Activated T-cell treated with anti-CD3 and anti-CD28 coated beads, Interleukin-2, amount 50 U/mL, for 72 hours (primary cell): ENCODE data around the gene RAP1A. TPM values are rescaled to one million over a fixed set of nuclear protein-coding genes. Genes with fewer than 3 reads are reported as not detected.

Source experiments
- ATAC-seq, 2 donors: fragments of 150-1000 bp; cut with Tn5 transposase; replicated peaks in 1 of 2; 2 replicates each; pipeline ENCODE4 v1.10.0; 2021; ENCODE audit warnings: moderate library complexity in 2 of 2, mild to moderate bottlenecking in 1 of 2
- DNase-seq, 2 donors: peaks; one replicate each; pipeline ENCODE4 v3.0.0; 2021 to 2022; ENCODE audit warnings: mixed read lengths in 1 of 2
- H3K27ac Mint-ChIP-seq: one replicate; pipeline ENCODE4 v1.8.0; 2022; ENCODE audit warnings: mild to moderate bottlenecking, moderate library complexity, mixed read lengths
- H3K27me3 Mint-ChIP-seq: one replicate; pipeline ENCODE4 v1.8.0; 2022; ENCODE audit warnings: low read depth, mixed read lengths
- H3K36me3 Mint-ChIP-seq, 2 donors: one replicate each; pipeline ENCODE4 v1.8.0; 2022; ENCODE audit warnings: mixed read lengths in 2 of 2, mild to moderate bottlenecking in 1 of 2; ENCODE audit not compliant: insufficient read depth in 2 of 2
- H3K4me1 Mint-ChIP-seq: one replicate; pipeline ENCODE4 v1.8.0; 2022; ENCODE audit warnings: low read depth, mixed read lengths
- H3K4me3 Mint-ChIP-seq, 2 donors: one replicate each; pipeline ENCODE4 v1.8.0; 2022; ENCODE audit warnings: mild to moderate bottlenecking in 2 of 2, mixed read lengths in 2 of 2, moderate library complexity in 2 of 2
- H3K9me3 Mint-ChIP-seq, 2 donors: one replicate each; pipeline ENCODE4 v1.8.0; 2022; ENCODE audit warnings: mixed read lengths in 2 of 2
- total RNA-seq, 2 donors: library from RNA; stranded (reverse); gene quantifications; one replicate each; pipeline ENCODE4 v1.2.3, GENCODE V29; 2022

The RAP1A gene
- total RNA-seq, 2 donors from 2014 or later = 216 TPM

DNA sequence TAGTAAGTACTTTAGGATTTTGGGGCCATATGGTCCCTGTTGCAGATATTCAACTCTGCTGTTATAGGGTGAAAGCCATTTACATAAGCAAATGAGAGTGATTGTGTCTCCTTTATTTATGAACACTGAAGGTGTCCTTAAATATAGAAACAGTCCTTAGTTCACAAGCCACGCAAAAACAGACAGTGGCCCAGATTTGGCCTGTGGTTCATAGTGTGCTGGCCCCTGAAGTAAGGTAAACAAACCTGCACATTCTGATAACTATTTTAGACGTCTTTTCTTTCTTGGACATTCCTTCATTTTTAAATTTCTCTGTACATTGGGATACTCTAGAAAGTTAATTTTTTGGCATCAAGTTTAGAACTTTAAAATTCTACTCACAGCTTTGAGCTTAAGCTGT, 23.5 kb downstream of the RAP1A start:
- Mint-ChIP-seq H3K27ac (peak overlapping the region; percentile 42), H3K36me3 (peaks cover 4 to 20% of the 10 kb centered on the region in 2 donors), H3K4me1 (peaks cover 58% of the 10 kb centered on the region), H3K9me3 (no peaks in the 10 kb centered on the region), H3K4me3 (no peak overlapping the region), H3K27me3 (no peaks in the 10 kb centered on the region)
- ATAC-seq (no peak), DNase-seq (no peak)

DNA sequence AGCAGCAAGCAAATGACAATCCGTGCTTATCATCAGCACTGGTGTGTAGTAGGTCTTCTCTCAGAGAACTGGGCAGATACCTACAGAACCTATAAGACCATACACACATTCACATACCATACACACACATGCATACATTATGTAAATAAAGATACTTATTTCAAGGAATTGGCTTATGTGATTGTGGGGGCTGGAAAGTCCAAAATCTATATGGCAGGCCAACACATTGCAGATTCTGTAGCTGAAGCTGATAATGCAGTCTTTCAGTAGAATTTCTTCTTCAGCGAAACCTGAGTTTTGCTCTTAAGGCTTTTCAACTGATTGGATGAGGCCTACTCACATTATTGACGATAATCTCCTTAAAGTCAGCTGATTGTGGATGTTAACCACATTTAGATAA, 24.1 kb downstream of the RAP1A start:
- DNase-seq (no peak), ATAC-seq (no peak)
- no peaks in the 10 kb centered on the region for H3K27me3 Mint-ChIP-seq
- H3K9me3 Mint-ChIP-seq = no peaks in the 10 kb centered on the region
- no peak overlapping the region for H3K4me3 Mint-ChIP-seq
- no peak overlapping the region for H3K27ac Mint-ChIP-seq
- peaks cover 4 to 24% of the 10 kb centered on the region in 2 donors for H3K36me3 Mint-ChIP-seq
- peaks cover 58% of the 10 kb centered on the region for H3K4me1 Mint-ChIP-seq

DNA sequence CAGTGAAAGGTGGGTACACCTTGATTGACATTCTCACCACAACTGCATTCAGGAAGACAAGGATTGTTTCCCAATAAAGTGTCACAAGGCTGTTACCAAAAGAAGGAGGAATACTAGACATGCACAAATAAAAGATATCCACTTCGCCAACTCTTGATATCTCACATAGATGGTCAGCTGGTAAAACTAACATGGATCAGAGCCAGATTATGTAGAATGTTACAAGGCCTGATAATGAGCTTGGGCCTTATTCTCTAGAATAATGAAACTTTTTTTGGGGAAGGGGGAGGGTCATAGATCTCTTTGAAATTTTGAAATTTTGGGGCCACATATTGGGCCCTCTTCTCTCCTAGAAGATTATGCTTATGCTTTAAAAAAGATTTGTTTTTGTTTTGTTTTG, 24.9 kb downstream of the RAP1A start:
- H3K36me3 Mint-ChIP-seq = peaks cover 4 to 29% of the 10 kb centered on the region in 2 donors
- peak overlapping the region; percentile 79 for H3K27ac Mint-ChIP-seq
- H3K4me3 Mint-ChIP-seq = no peak overlapping the region
- no peaks in the 10 kb centered on the region for H3K9me3 Mint-ChIP-seq
- DNase-seq (no peak), ATAC-seq (no peak)
- no peaks in the 10 kb centered on the region for H3K27me3 Mint-ChIP-seq
- H3K4me1 Mint-ChIP-seq = peaks cover 66% of the 10 kb centered on the region

DNA sequence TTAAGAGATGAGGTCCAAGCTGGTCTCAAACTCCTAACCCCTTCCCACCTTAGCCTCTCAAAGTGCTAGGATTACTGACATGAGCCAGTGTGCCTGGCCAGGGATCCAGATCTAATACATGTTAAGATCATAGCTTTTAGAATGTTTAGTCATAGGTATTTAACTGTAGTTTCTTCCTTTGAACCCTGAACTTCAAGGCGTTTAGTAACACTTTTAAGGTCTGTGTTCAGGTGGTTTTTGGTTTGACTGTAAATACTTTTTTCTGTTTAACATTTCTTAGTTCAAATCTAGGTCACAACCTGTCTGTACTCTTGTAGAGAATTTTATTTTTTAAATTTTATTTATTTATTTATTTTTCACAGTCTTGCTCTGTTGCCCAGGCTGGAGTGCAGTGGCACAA, 28.1 kb downstream of the RAP1A start:
- Mint-ChIP-seq H3K27ac (peak overlapping the region; percentile 62), H3K36me3 (peaks cover 4 to 35% of the 10 kb centered on the region in 2 donors), H3K27me3 (no peaks in the 10 kb centered on the region), H3K4me1 (peaks cover 82% of the 10 kb centered on the region), H3K9me3 (no peaks in the 10 kb centered on the region), H3K4me3 (peak overlapping the region; percentile 18 to 53)
- ATAC-seq = peak; percentile 67 to 72
- no peak for DNase-seq

DNA sequence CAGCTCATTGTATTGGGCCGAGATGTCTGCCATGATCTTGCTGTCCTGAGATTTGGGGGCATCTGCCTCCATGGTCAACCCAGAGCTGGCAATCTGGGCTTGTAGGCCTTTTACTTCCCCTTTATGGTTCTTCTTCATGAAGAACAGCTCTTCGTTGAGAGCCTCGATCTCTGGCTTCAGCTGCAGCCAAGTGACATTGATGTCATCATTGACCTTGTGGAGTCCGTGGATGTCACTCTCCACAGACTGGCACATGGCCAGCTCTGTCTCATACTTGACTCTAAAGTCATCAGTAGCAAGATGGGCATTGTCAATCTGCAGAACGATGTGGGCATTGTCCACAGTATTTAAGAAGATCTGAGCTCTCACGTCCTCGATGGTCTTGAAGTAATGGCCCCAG, 29.2 kb downstream of the RAP1A start:
- no peak for DNase-seq
- Mint-ChIP-seq H3K4me1 (peaks cover 84% of the 10 kb centered on the region), H3K9me3 (no peaks in the 10 kb centered on the region), H3K36me3 (peaks cover 4 to 34% of the 10 kb centered on the region in 2 donors), H3K27ac (no peak overlapping the region), H3K27me3 (no peaks in the 10 kb centered on the region), H3K4me3 (peak overlapping the region in 1 of 2 donors; percentile 48)
- ATAC-seq = no peak

DNA sequence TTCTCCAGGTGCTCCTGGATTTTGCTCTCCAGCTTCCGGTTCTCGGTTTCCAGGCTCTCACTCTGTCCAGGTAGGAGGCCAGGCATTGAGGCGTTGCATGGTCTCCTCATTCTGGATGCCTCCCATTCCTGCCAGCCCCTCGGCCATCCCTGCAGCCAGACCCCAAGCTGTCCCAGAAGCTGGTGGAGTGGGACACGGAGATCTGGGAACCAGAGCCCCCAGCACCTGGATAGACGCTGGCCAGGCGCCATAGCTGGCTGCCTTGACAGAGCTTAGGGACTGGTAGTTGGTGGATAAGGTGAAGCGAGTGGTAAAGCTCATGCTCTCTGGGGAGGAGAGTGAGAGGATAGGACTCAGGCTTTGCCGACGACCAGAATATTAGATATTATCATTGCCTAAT, 29.6 kb downstream of the RAP1A start:
- Mint-ChIP-seq H3K27me3 (no peaks in the 10 kb centered on the region), H3K4me3 (no peak overlapping the region), H3K27ac (no peak overlapping the region), H3K9me3 (no peaks in the 10 kb centered on the region), H3K4me1 (peaks cover 84% of the 10 kb centered on the region), H3K36me3 (peaks cover 4 to 34% of the 10 kb centered on the region in 2 donors)
- no peak for DNase-seq
- ATAC-seq = no peak

DNA sequence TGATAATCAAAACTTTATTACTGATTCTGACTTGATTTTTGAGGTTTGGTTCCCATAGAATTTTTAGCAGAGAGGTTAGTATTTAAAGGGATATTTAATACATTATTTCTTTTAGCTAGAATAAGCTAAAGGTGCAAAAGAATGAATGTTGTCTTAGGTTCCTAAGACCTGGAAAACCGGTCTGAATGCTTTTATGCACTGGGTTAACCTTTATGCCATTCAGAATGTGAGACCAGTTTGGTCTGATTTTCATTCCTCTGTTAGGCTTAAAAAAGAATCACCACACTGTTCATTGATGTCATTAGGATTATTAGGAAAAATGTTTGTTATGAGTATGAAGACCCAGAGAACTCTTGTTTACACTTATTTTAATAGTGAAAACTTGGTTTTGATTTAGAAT, 30.1 kb downstream of the RAP1A start:
- H3K4me1 Mint-ChIP-seq = peaks cover 84% of the 10 kb centered on the region
- DNase-seq = no peak
- no peak overlapping the region for H3K4me3 Mint-ChIP-seq
- H3K36me3 Mint-ChIP-seq = peaks cover 4 to 34% of the 10 kb centered on the region in 2 donors
- no peaks in the 10 kb centered on the region for H3K27me3 Mint-ChIP-seq
- H3K9me3 Mint-ChIP-seq = no peaks in the 10 kb centered on the region
- ATAC-seq = no peak
- no peak overlapping the region for H3K27ac Mint-ChIP-seq

DNA sequence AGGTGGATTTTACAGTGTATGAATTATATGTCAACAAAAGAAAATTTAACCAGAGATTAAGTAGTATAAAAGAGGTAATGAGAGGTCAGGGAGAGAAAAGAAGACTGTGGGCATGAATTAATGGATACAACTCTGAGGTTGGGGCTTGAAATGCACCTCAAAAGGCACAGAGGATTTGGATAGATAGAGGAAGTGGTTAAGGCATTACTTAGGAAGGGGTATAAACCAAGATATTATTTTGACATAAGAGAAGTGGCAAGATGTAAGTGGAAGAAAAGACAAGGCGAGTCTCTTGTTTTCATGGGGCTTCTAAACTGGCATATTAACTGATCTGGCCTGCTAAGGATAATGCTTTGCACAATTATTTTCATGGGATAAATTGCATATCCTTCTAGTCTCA, 34.1 kb downstream of the RAP1A start:
- no peak for DNase-seq
- H3K4me3 Mint-ChIP-seq = peak overlapping the region; percentile 2 to 5
- peaks cover 69% of the 10 kb centered on the region for H3K4me1 Mint-ChIP-seq
- peak overlapping the region; percentile 7 for H3K27ac Mint-ChIP-seq
- ATAC-seq = no peak
- no peaks in the 10 kb centered on the region for H3K9me3 Mint-ChIP-seq
- no peaks in the 10 kb centered on the region for H3K27me3 Mint-ChIP-seq
- H3K36me3 Mint-ChIP-seq = peaks cover 0 to 25% of the 10 kb centered on the region in 2 donors

DNA sequence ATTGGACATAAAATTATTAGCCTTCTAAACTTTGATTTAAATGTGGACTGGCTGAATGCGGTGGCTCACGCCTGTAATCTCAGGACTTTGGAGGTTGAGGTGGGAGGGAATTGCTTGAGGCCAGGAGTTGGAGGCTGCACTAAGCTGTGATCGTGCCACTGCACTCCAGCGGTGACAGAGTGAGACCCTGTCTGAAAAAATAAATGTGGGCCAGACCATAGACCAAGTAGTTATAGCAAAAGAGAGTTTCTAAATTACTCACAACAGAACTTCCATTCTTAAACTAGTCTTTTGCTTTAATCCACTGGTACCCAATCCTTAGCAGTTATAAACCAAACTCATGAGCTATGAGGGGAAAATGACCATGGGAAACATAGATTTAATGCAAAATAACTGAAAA, 35.2 kb downstream of the RAP1A start:
- Mint-ChIP-seq H3K27ac (peak overlapping the region; percentile 92), H3K27me3 (no peaks in the 10 kb centered on the region), H3K4me3 (peak overlapping the region; percentile 27 to 71), H3K36me3 (peaks cover 0 to 20% of the 10 kb centered on the region in 2 donors), H3K9me3 (no peaks in the 10 kb centered on the region), H3K4me1 (peaks cover 59% of the 10 kb centered on the region)
- DNase-seq = peak in 1 of 2 donors; percentile 14
- ATAC-seq = peak; percentile 77 to 84

DNA sequence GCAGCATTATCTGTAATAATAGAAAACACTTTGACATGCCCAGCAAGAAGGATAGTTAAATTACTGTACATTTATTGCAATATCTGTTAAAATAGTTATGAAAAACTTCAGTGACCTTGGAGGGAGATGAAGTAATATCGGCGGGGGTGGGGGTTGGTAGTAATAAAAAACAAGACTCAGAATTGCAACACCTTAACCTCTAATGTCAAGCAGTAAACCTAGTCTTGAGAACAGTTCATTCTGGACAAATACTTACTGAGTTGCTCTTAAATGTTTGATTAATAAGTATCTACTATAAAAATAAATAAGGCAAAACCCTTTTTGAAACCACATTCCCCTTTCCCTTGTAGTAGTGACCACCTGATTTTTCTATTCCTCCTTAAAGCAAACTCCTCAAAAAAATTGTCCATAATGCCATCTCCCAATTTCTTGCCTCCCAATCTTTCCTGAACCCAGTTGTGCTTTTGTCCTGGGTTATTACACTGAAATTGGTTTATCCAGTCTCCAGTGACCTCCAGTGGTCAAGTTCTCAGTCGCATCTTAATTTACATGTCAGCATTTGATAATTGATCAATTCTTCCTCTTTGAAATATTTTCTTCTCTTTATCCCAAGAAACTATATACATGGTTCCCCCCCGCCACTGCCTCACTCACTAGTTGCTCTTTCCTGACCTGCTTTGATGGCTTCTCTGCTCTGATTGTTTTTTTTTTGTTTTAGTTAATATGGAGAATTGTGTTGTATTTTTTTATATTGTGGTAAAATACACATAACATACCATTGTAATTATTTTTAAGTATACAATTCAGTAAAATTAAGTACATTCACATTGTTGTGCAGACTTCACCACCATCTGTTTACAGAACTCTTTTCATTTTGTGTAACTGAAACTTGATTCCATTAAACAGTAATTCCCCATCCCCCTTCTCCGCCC, 36.8 kb downstream of the RAP1A start:
- DNase-seq (peak in 1 of 2 donors; percentile 12), ATAC-seq (no peak)
- peaks cover 0 to 11% of the 10 kb centered on the region in 2 donors for H3K36me3 Mint-ChIP-seq
- H3K9me3 Mint-ChIP-seq = no peaks in the 10 kb centered on the region
- H3K4me1 Mint-ChIP-seq = peaks cover 49% of the 10 kb centered on the region
- H3K27me3 Mint-ChIP-seq = no peaks in the 10 kb centered on the region
- peak overlapping the region; percentile 63 for H3K27ac Mint-ChIP-seq
- peak overlapping the region in 1 of 2 donors; percentile 7 for H3K4me3 Mint-ChIP-seq

DNA sequence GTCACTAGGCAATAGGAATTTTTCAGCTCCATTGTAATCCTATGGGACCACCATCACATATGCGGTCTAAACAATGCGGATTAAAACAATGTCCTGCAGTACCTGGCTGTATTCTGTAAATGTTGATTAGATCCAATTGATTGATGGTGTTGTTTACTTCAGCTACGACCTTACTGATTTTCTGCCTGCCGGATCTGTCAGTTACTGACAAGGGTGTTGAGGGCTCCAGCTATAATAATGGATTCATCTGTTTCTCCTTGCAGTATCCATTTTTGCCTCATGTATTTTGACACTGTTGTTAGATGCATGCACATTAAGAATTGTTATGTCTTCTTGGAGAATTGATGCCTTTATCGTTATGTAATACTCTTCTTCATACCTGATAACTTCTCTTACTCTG, 39.0 kb downstream of the RAP1A start:
- ATAC-seq (no peak), DNase-seq (no peak)
- Mint-ChIP-seq H3K27ac (peak overlapping the region; percentile 40), H3K36me3 (peaks cover 0 to 7% of the 10 kb centered on the region in 2 donors), H3K4me3 (peak overlapping the region in 1 of 2 donors; percentile 10), H3K9me3 (no peaks in the 10 kb centered on the region), H3K27me3 (no peaks in the 10 kb centered on the region), H3K4me1 (peaks cover 55% of the 10 kb centered on the region)

DNA sequence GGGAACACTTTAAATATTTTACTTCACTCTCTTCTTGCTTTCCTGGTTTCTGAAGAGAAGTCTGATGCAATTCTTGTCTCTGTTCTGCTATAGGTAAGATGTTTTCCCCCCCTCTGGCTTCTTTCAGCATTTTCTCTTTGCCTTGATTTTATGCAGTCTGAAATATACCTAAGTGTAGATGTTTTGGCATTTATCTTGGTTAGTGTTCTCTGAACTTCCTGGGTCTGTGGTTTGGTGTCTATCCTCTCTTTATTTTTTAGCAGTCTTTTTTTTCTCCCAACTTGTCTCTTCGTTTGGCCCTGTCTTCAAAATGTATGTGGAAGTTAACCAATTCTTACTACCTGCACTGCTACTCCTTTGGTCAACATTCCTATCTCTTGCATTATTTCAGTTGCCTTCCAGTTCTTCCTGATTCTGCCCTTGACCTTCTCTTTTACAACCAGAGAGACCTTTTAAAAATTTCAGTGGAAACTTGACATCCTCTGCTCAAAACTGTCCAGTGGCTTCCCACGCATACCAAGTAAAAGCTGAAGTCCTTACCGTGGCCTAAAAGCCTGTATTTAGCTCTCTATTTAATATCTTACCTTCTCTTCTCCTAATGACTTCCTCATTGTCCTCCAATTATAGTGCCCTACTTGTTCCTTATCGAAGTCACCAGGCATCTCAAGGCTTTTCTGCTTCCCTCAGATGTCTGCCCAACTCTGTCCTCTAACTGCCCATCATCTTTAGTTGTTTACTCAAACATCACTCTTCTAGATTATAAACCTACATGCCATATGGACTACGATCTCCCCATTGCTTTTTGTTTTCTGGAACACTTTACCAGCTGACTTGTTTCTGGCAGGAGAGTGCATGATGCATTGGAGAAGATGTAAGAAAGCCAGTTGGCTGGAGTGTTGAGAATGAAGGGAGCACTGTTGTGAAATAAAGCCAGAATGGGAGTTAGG, 40.9 kb downstream of the RAP1A start:
- no peak overlapping the region for H3K4me3 Mint-ChIP-seq
- peaks cover 0 to 4% of the 10 kb centered on the region in 2 donors for H3K36me3 Mint-ChIP-seq
- no peaks in the 10 kb centered on the region for H3K27me3 Mint-ChIP-seq
- ATAC-seq (no peak), DNase-seq (no peak)
- H3K4me1 Mint-ChIP-seq = peaks cover 57% of the 10 kb centered on the region
- H3K27ac Mint-ChIP-seq = no peak overlapping the region
- no peaks in the 10 kb centered on the region for H3K9me3 Mint-ChIP-seq

DNA sequence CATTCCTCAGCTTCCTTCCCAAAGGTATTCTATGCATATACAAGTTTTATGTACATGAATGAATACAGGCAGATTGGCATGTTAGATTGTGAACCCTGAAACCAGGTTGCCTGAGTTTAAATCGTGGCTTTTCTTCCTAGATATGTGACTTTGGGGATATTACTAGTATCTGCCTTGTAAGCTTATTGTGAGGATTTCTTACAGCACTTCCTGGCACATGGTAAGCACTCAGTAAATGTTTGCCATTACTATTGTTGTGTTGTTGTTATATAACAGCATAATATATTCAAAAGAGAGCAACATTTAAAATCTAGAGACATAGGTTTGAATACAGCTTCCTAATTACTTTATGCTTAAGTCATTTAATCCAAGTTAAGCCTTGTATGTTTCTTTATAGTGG, 45.1 kb downstream of the RAP1A start:
- H3K27ac Mint-ChIP-seq = peak overlapping the region; percentile 78
- DNase-seq = no peak
- H3K9me3 Mint-ChIP-seq = no peaks in the 10 kb centered on the region
- H3K4me1 Mint-ChIP-seq = peaks cover 69% of the 10 kb centered on the region
- no peak for ATAC-seq
- peak overlapping the region; percentile 3 to 61 for H3K4me3 Mint-ChIP-seq
- H3K27me3 Mint-ChIP-seq = no peaks in the 10 kb centered on the region
- peaks cover 4 to 10% of the 10 kb centered on the region in 2 donors for H3K36me3 Mint-ChIP-seq
